HepG2 (cell line): ENCODE results near the gene SIRPB2. TPM values are rescaled to one million over a fixed set of nuclear protein-coding genes. Genes with fewer than 3 reads are reported as not detected.
A peak's percentile ranks its signal among the peaks of the same experiment; 100 is the strongest.

ENCODE experiments used
- ATAC-seq: fragments of 200-7000 bp; cut with Tn5 transposase; 3 replicates; pipeline ENCODE4 v1.9.1; 2020; ENCODE audit warnings: mild to moderate bottlenecking, moderate library complexity
- BruUV-seq: library from RNA; stranded (reverse); fragments of 400-500 nt; replicated peaks from 2 replicates; lab custom pipeline; 2021; lab: Mats Ljungman, UMichigan
- CTCF ChIA-PET: fragments of 300-600 bp; formaldehyde crosslinking; extraction: SDS; loops from one replicate; lab custom pipeline; 2021; ENCODE audit warnings: low total read pairs, inconsistent platforms, low intra/inter-chr PET ratio; lab: Yijun Ruan, JAX
- POLR2A ChIA-PET: fragments of 350-600 bp; sonication (Branson Sonifier 250); formaldehyde crosslinking; loops from one replicate; lab custom pipeline; 2020; ENCODE audit warnings: antibody characterized with exemption, inconsistent platforms; lab: Yijun Ruan, JAX
- DNase-seq: peaks from one replicate; pipeline ENCODE4 v3.0.0-alpha.2; 2015; ENCODE audit warnings: low spot score
- FAIRE-seq: peaks from 3 replicates; lab custom pipeline; 2011; peaks lifted over from hg19 to GRCh38; lab: Jason Lieb, UNC
- H2AFZ ChIP-seq: one replicate; pipeline ENCODE4 v1.6.1; 2011; ENCODE audit warnings: low read length, inconsistent platforms
- H3K27ac ChIP-seq: fragments of 300-600 bp; 3 replicates; pipeline ENCODE4 v1.8.0; 2011; ENCODE audit warnings: mixed run types, mild to moderate bottlenecking, mixed read lengths, low read length, inconsistent platforms; ENCODE audit not compliant: insufficient read depth; ENCODE audit errors: extremely low read length
- H3K27me3 ChIP-seq, 2 experiments: fragments of 200-600 bp in 1 of 2; 2 replicates in 1 of 2; 3 replicates in 1 of 2; pipeline versions ENCODE4 v1.6.0 to v1.8.0; 2011; ENCODE audit warnings: low read length in 2 of 2, mild to moderate bottlenecking in 2 of 2, moderate library complexity in 2 of 2, inconsistent platforms in 1 of 2; ENCODE audit not compliant: insufficient read depth in 2 of 2, control insufficient read depth in 1 of 2
- H3K36me3 ChIP-seq, 2 experiments: fragments of 200-600 bp in 1 of 2; replicated peaks in 1 of 2; 2 replicates in 1 of 2; 3 replicates in 1 of 2; pipeline versions ENCODE4 v1.5.1 to v1.8.0; 2011; ENCODE audit warnings: low read length in 2 of 2, inconsistent platforms in 1 of 2; ENCODE audit not compliant: insufficient read depth in 2 of 2, control insufficient read depth in 1 of 2
- H3K4me1 ChIP-seq: 2 replicates; pipeline ENCODE4 v1.5.1; 2012; ENCODE audit warnings: low read length, inconsistent platforms; ENCODE audit not compliant: insufficient read depth
- H3K4me2 ChIP-seq: 2 replicates; pipeline ENCODE4 v1.6.0; 2011; ENCODE audit warnings: low read depth, low read length, inconsistent platforms
- H3K4me3 ChIP-seq, 3 experiments: fragments of 200-600 bp in 1 of 3; sonication (generic), shearing (Covaris generic) in 1 of 3; replicated peaks in 1 of 3; 2 replicates each; pipeline ENCODE4 v1.5.1; 2011 to 2016; ENCODE audit warnings: low read length in 3 of 3, inconsistent platforms in 2 of 3, low read depth in 2 of 3, mild to moderate bottlenecking in 2 of 3, control low read depth in 1 of 3, mixed read lengths in 1 of 3; ENCODE audit not compliant: insufficient read depth in 1 of 3
- H3K79me2 ChIP-seq: one replicate; pipeline ENCODE4 v1.6.1; 2011; ENCODE audit warnings: low read length, inconsistent platforms; ENCODE audit not compliant: insufficient read depth
- H3K9ac ChIP-seq: 2 replicates; pipeline ENCODE4 v1.6.0; 2011; ENCODE audit warnings: mild to moderate bottlenecking, low read depth, low read length, inconsistent platforms; ENCODE audit not compliant: insufficient read depth
- H3K9me3 ChIP-seq: 2 replicates; pipeline ENCODE4 v1.5.1; 2012; ENCODE audit warnings: mild to moderate bottlenecking, low read length
- H4K20me1 ChIP-seq: 2 replicates; pipeline ENCODE4 v1.6.0; 2011; ENCODE audit warnings: inconsistent platforms, mild to moderate bottlenecking, low read length, moderate library complexity; ENCODE audit not compliant: insufficient read depth
- ARHGAP35 ChIP-seq: sonication (generic); formaldehyde crosslinking; IDR thresholded peaks from 2 replicates; pipeline ENCODE4 v1.9.0; 2022; ENCODE audit warnings: mild to moderate bottlenecking, inconsistent platforms, moderate library complexity, missing genetic modification reagents, borderline replicate concordance
- ETV5 ChIP-seq: IDR thresholded peaks from 2 replicates; pipeline ENCODE4 v1.6.1; 2018; ENCODE audit warnings: missing biosample characterization, missing genetic modification reagents, inconsistent platforms, borderline replicate concordance
- KAT7 ChIP-seq: IDR thresholded peaks from 2 replicates; pipeline ENCODE4 v1.6.1; 2018; ENCODE audit warnings: borderline replicate concordance, missing compliant biosample characterization
- NR2F2 ChIP-seq: IDR thresholded peaks from 2 replicates; pipeline ENCODE4 v1.6.1; 2012; ENCODE audit warnings: low read depth, inconsistent platforms, borderline replicate concordance
- RCOR2 ChIP-seq: IDR thresholded peaks from 2 replicates; pipeline ENCODE4 v1.6.1; 2016; ENCODE audit warnings: missing biosample characterization, missing genetic modification reagents
- SNRNP70 ChIP-seq: fragments of 200-400 bp; formaldehyde crosslinking; IDR thresholded peaks from 2 replicates; pipeline ENCODE4 v1.6.1; 2017; ENCODE audit warnings: mild to moderate bottlenecking, low read depth, low read length, moderate library complexity
- ZBTB8A ChIP-seq: sonication (generic); formaldehyde crosslinking; IDR thresholded peaks from 2 replicates; pipeline ENCODE4 v1.4.0; 2020; ENCODE audit warnings: mild to moderate bottlenecking, low read depth, missing genetic modification reagents, borderline replicate concordance
- ZNF136 ChIP-seq: sonication (generic); formaldehyde crosslinking; IDR thresholded peaks from 2 replicates; pipeline ENCODE4 v1.8.1; 2022; ENCODE audit warnings: low read depth, mild to moderate bottlenecking, moderate library complexity, missing genetic modification reagents
- ZNF251 ChIP-seq: sonication (generic); formaldehyde crosslinking; IDR thresholded peaks from 2 replicates; pipeline ENCODE4 v1.9.0; 2021; ENCODE audit warnings: mild to moderate bottlenecking, missing genetic modification reagents
- ZNF335 ChIP-seq: sonication (generic); formaldehyde crosslinking; IDR thresholded peaks from 2 replicates; pipeline ENCODE4 v1.4.0; 2020; ENCODE audit warnings: missing genetic modification reagents
- ZNF780A ChIP-seq: sonication (generic); formaldehyde crosslinking; IDR thresholded peaks from 2 replicates; pipeline ENCODE4 v1.8.0; 2022; ENCODE audit warnings: mild to moderate bottlenecking, missing genetic modification reagents, moderate library complexity
- ZZZ3 ChIP-seq: sonication (generic); formaldehyde crosslinking; IDR thresholded peaks from 2 replicates; pipeline ENCODE4 v1.4.0; 2020; ENCODE audit warnings: missing genetic modification reagents, mild to moderate bottlenecking, borderline replicate concordance
- WGBS: methylation state at CpG from one replicate; pipeline ENCODE4 v1.1.6; 2017; ENCODE audit warnings: low lambda C conversion rate; 5-methylcytosine and 5-hydroxymethylcytosine counted together
- in situ Hi-C: cut with HindIII; loops from 2 replicates; pipeline ENCODE4 v1.10.0; 2017; ENCODE audit warnings: low pct_unique_long_range_greater_than_20kb; ENCODE audit not compliant: extremely low pct_ligation_motif_present
- intact Hi-C: fragments of 100-400 bp; cut with micrococcal nuclease; formaldehyde crosslinking; loops from one replicate; pipeline ENCODE4 v1.10.0; 2022; ENCODE audit not compliant: unreplicated experiment
- polyA plus RNA-seq, 8 experiments: library from polyadenylated mRNA; depleted of rRNA in 3 of 8; stranded (reverse) in 7 of 8; unstranded in 1 of 8; fragments of >200 nt; fragmentation: Illumina TruSeq in 4 of 8; extraction: Trizol in 4 of 8; gene quantifications; 2 replicates each; pipeline versions ENCODE4 v1.2.1 to v1.2.3, GENCODE V29; 2011 to 2016; ENCODE audit warnings: low read depth in 4 of 8, missing spikeins in 1 of 8, mixed read lengths in 1 of 8; ENCODE audit not compliant: insufficient read depth in 1 of 8
- total RNA-seq, 5 experiments: library from RNA; depleted of rRNA; stranded (reverse); fragments of >200 nt; fragmentation: Illumina TruSeq; extraction: Trizol; gene quantifications; 2 replicates each; pipeline ENCODE4 v1.2.3, GENCODE V29; 2016; ENCODE audit warnings: low read depth in 1 of 5
- TF ChIP-seq, protein P1 (sequence below): IDR thresholded peaks from 2 replicates; pipeline ENCODE4 v1.6.1; 2016; ENCODE audit warnings: low read depth, borderline replicate concordance
- TF ChIP-seq, protein P2 (sequence below), 2 experiments: sonication (generic) in 1 of 2; formaldehyde crosslinking in 1 of 2; IDR thresholded peaks; 2 replicates each; pipeline versions ENCODE4 v1.4.0 to v1.6.1; 2016 to 2020; ENCODE audit warnings: borderline replicate concordance in 1 of 2, low read depth in 1 of 2, mild to moderate bottlenecking in 1 of 2, missing genetic modification reagents in 1 of 2
- TF ChIP-seq, protein P3 (sequence below): sonication (generic); formaldehyde crosslinking; conservative IDR thresholded peaks from 2 replicates; pipeline ENCODE4 v1.8.1; 2023; ENCODE audit warnings: missing genetic modification reagents

The SIRPB2 gene
- total and polyA plus RNA-seq, 2 of the 13 experiments (the other 11 are each of a cell fraction or from before 2014, with no cell fraction given) = not detected

DNA sequence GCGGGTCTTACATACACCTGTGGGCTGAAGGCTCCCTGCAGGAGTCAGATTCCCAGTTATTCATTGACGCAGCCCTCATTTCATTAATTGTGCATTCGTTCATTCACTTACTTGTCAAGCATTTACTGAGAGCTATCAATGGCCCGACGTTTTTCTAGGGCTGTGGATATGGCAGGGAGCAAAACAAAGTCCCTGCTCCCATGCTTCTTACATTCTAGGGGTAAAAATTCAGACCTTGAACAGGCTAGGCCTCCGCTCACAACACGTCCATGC is 24.2 kb downstream of the SIRPB2 start (continued):
- TF ChIP-seq ZNF251 (CRISPR knock-in tag) (0 out of 2 replicates have a peak, but pooled peaks have one; percentile 53), ZNF335 (CRISPR knock-in tag) (no peak)
- TF ChIP-seq, protein P1, sequence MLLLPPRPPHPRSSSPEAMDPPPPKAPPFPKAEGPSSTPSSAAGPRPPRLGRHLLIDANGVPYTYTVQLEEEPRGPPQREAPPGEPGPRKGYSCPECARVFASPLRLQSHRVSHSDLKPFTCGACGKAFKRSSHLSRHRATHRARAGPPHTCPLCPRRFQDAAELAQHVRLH = peak; percentile 17; the same call in 1 of the 2 replicates

DNA sequence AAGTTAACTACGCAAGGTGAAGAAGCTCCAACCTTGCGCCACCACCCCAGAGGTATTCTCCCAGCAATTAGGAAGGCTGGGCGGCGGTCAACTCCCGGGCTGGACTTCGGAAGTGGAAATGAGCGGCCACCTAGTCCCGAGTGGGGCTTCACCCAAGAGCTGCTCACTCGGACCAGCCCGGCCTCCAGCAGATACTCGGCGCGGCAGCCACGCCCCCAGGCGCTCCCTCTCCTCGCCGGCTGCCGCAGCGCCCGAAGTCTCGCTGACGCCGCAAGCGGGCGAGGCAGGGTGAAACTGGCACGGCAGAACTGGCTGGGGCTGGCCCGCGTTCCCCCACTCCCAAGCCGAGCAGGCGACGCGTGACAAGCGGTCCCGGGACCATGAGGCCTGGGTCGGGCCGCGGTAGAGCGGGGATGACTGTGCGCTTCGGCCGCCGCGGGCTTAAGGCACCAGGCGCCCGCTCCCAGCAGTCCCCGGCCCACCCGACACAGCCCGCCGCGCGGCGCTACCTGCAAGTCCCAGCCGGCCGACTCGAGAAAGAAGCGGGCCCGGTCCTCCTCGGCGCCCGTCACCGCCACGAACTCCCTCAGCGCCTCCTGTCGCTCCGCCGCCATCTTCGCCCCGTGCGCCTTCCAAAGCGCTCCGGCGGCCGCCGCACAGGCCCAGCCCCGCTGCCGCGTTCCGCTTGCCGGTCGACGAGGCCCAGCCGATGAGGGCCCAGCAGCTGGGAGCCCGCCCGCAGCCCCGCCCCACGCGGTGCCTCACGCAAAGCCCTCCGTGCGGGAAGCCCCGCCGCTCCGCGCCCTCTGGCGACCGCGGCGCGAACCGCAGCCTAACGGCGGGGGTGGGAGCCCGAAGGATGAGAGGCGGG is 24.8 kb downstream of the SIRPB2 start, which contains the start of gene NSFL1C:
TSS of gene NSFL1C (minus strand) at position 639 of the 871 bp plus-strand sequence. CDS start at position 614, 25 bp downstream.
- no peak for FAIRE-seq
- H3K4me3 ChIP-seq = peak within 1 kb of the TSS; percentile 85 to 99 (median 98)
- H3K9ac ChIP-seq = peak within 1 kb of the TSS; percentile 96
- WGBS = 3% methylated on average over 34 of the region's 104 CpGs
- peaks cover 69% of the 10 kb centered on the region for H3K4me1 ChIP-seq
- peak within 1 kb of the TSS; percentile 97 for H3K4me2 ChIP-seq
- ChIA-PET POLR2A (interaction anchor here (0.9 to 3.3 kb wide), 4 partner anchors 73 to 145 kb away, joined by 3 to 32 read pairs (median 6); partner anchors contain the start of gene FKBP1A), CTCF (interaction anchor here (0.8 to 2.5 kb wide), 4 partner anchors 37 to 311 kb away, joined by 3 to 9 read pairs (median 3); no protein-coding TSS in a partner anchor)
- no TSS peak for BruUV-seq
- intact Hi-C loops = loop anchor here (1.0 to 2.0 kb wide), 3 partner anchors 37 to 348 kb away; partner anchors contain the start of genes FKBP1A and PSMF1
- H3K36me3 ChIP-seq = peaks cover 15 to 26% of the 10 kb centered on the region in 2 experiments; a peak in 4 of 5 replicates
- H3K27ac ChIP-seq = peak within 1 kb of the TSS; percentile 80
- peaks cover 45% of the 10 kb centered on the region for H3K79me2 ChIP-seq
- H3K9me3 ChIP-seq = no peaks in the 10 kb centered on the region
- peak; percentile 92 for DNase-seq
- H4K20me1 ChIP-seq = peaks cover 16% of the 10 kb centered on the region
- peak; percentile 87 for ATAC-seq
- no peaks in the 10 kb centered on the region; a peak in 2 of 5 replicates for H3K27me3 ChIP-seq
- in situ Hi-C loops = no loop called here
- peak within 1 kb of the TSS; percentile 47 for H2AFZ ChIP-seq
- peak; percentile 57; the same call in 1 of the 2 replicates for TF ChIP-seq ZBTB8A (CRISPR knock-in tag)
- peak; percentile 94 for TF ChIP-seq ARHGAP35 (CRISPR knock-in tag)
- TF ChIP-seq ETV5 (CRISPR knock-in tag) = peak; percentile 28; the same call in 1 of the 2 replicates
- peak; percentile 94 for TF ChIP-seq ZZZ3 (CRISPR knock-in tag)
- TF ChIP-seq NR2F2 = peak; percentile 20; the same call in 1 of the 2 replicates
- TF ChIP-seq, protein P2, sequence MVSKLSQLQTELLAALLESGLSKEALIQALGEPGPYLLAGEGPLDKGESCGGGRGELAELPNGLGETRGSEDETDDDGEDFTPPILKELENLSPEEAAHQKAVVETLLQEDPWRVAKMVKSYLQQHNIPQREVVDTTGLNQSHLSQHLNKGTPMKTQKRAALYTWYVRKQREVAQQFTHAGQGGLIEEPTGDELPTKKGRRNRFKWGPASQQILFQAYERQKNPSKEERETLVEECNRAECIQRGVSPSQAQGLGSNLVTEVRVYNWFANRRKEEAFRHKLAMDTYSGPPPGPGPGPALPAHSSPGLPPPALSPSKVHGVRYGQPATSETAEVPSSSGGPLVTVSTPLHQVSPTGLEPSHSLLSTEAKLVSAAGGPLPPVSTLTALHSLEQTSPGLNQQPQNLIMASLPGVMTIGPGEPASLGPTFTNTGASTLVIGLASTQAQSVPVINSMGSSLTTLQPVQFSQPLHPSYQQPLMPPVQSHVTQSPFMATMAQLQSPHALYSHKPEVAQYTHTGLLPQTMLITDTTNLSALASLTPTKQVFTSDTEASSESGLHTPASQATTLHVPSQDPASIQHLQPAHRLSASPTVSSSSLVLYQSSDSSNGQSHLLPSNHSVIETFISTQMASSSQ (IDR thresholded peaks at IDR 0.05; ENCODE audit: low read depth) = no peak; the same call in 1 of the 2 replicates
- TF ChIP-seq, protein P2 (CRISPR knock-in tag; IDR thresholded peaks at IDR 0.05; ENCODE audit: borderline replicate concordance) = peak; percentile 95
- TF ChIP-seq, protein P3, sequence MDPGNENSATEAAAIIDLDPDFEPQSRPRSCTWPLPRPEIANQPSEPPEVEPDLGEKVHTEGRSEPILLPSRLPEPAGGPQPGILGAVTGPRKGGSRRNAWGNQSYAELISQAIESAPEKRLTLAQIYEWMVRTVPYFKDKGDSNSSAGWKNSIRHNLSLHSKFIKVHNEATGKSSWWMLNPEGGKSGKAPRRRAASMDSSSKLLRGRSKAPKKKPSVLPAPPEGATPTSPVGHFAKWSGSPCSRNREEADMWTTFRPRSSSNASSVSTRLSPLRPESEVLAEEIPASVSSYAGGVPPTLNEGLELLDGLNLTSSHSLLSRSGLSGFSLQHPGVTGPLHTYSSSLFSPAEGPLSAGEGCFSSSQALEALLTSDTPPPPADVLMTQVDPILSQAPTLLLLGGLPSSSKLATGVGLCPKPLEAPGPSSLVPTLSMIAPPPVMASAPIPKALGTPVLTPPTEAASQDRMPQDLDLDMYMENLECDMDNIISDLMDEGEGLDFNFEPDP (CRISPR knock-in tag) = peak; percentile 99; the same call in 1 of the 2 replicates
- peak; percentile 59; the same call in 1 of the 2 replicates for TF ChIP-seq ZNF780A (CRISPR knock-in tag)
- no peak for TF ChIP-seq SNRNP70
- TF ChIP-seq KAT7 = peak; percentile 99
- TF ChIP-seq ZNF136 (CRISPR knock-in tag) = no peak
- no peak for TF ChIP-seq RCOR2 (CRISPR knock-in tag)
